Body of pancreas (tissue), 4 donors: ENCODE results near the gene PTPRD. TPM values are rescaled to one million over a fixed set of nuclear protein-coding genes. Genes with fewer than 3 reads are reported as not detected.

Source experiments
- ATAC-seq: fragments of 150-250 bp; one replicate; pipeline ENCODE4 v1.9.1; 2016
- DNase-seq, 4 donors: peaks; one replicate each; pipeline ENCODE4 v3.0.0-alpha.2; 2019
- H3K27ac ChIP-seq, 4 donors: fragments of 200-600 bp; sonication (generic); 1 replicate in 3 of 4; 2 replicates in 1 of 4; pipeline versions ENCODE4 v1.5.1 to v1.6.1; 2016 to 2019; ENCODE audit warnings: mild to moderate bottlenecking in 1 of 4, mixed read lengths in 1 of 4, moderate library complexity in 1 of 4
- H3K27me3 ChIP-seq, 2 donors: fragments of 200-600 bp; sonication (generic); one replicate each; pipeline ENCODE4 v1.6.0; 2016; ENCODE audit warnings: mild to moderate bottlenecking in 1 of 2
- H3K36me3 ChIP-seq, 2 donors: fragments of 200-600 bp; sonication (generic); replicated peaks in 1 of 2; 2 replicates each; pipeline ENCODE4 v1.5.1; 2016; ENCODE audit warnings: low read depth in 2 of 2; ENCODE audit not compliant: insufficient read depth in 1 of 2
- H3K4me1 ChIP-seq: fragments of 200-600 bp; sonication (generic); one replicate; pipeline ENCODE4 v1.6.0; 2016
- H3K4me3 ChIP-seq, 2 donors: fragments of 200-600 bp; sonication (generic); 1 replicate in 1 of 2; 2 replicates in 1 of 2; pipeline ENCODE4 v1.5.1; 2016 to 2019
- H3K9me3 ChIP-seq, 3 donors: fragments of 200-600 bp; sonication (generic); 1 replicate in 2 of 3; 2 replicates in 1 of 3; pipeline ENCODE4 v1.5.1; 2016
- CTCF ChIP-seq, 7 experiments: fragments of 450-650 bp in 4 of 7; fragments of 200-600 bp in 3 of 7; sonication (generic) in 3 of 7; IDR thresholded peaks; one replicate each; pipeline ENCODE4 v1.5.1; 2016 to 2019; ENCODE audit warnings: antibody characterized with exemption in 7 of 7
- POLR2A ChIP-seq, 3 donors: fragments of 450-650 bp; IDR thresholded peaks; one replicate each; pipeline ENCODE4 v1.6.1; 2016; ENCODE audit warnings: antibody characterized with exemption in 3 of 3, mild to moderate bottlenecking in 2 of 3
- WGBS, 2 donors: methylation state at CpG; one replicate each; pipeline ENCODE4 v1.1.5; 2017; 5-methylcytosine and 5-hydroxymethylcytosine counted together
- intact Hi-C: fragments of 100-400 bp; cut with DNase I; formaldehyde crosslinking; loops from one replicate; pipeline ENCODE4 v1.15.1; 2023
- total RNA-seq, 2 donors: library from RNA; depleted of rRNA; stranded (reverse); fragments of >200 nt; gene quantifications; one replicate each; pipeline ENCODE4 v1.1.0, GENCODE V29; 2016

The PTPRD gene
- total RNA-seq, 2 donors from 2014 or later = 4.3 to 4.9 TPM

GRCh38 chr9:8852301-8852864 is 1760.4 kb downstream of the PTPRD start:
- no peak overlapping the region for H3K4me3 ChIP-seq
- H3K9me3 ChIP-seq = no peaks in the 10 kb centered on the region
- TF ChIP-seq CTCF (IDR thresholded peaks at IDR 0.05) (no peak), POLR2A (IDR thresholded peaks at IDR 0.05) (no peak)
- H3K36me3 ChIP-seq = no peaks in the 10 kb centered on the region
- intact Hi-C loops = no loop called here
- 56% methylated on average over 4 of the region's 4 CpGs for WGBS, 2 donors
- peaks cover 0 to 4% of the 10 kb centered on the region in 2 donors for H3K27me3 ChIP-seq
- ATAC-seq (no peak), DNase-seq (no peak)
- H3K27ac ChIP-seq = no peak overlapping the region
- H3K4me1 ChIP-seq = peaks cover 5% of the 10 kb centered on the region

GRCh38 chr9:8850914-8851313 is 1761.9 kb downstream of the PTPRD start:
- Histone ChIP-seq H3K27ac (no peak overlapping the region), H3K9me3 (no peaks in the 10 kb centered on the region), H3K4me1 (no peaks in the 10 kb centered on the region), H3K27me3 (no peaks in the 10 kb centered on the region), H3K36me3 (no peaks in the 10 kb centered on the region), H3K4me3 (no peak overlapping the region)
- no peak for TF ChIP-seq POLR2A (IDR thresholded peaks at IDR 0.05)
- no peak for TF ChIP-seq CTCF (IDR thresholded peaks at IDR 0.05)
- intact Hi-C loops = no loop called here
- DNase-seq (no peak), ATAC-seq (no peak)

GRCh38 chr9:8845808-8846207 is 1767.0 kb downstream of the PTPRD start:
- ATAC-seq (no peak), DNase-seq (no peak)
- no peaks in the 10 kb centered on the region for H3K36me3 ChIP-seq
- H3K27ac ChIP-seq = no peak overlapping the region
- peaks cover 9% of the 10 kb centered on the region for H3K4me1 ChIP-seq
- no peak overlapping the region for H3K4me3 ChIP-seq
- 33 to 36% methylated on average over 3 of the region's 3 CpGs for WGBS, 2 donors
- TF ChIP-seq CTCF (IDR thresholded peaks at IDR 0.05) (no peak), POLR2A (IDR thresholded peaks at IDR 0.05) (no peak)
- intact Hi-C loops = no loop called here
- H3K9me3 ChIP-seq = no peaks in the 10 kb centered on the region
- no peaks in the 10 kb centered on the region for H3K27me3 ChIP-seq

GRCh38 chr9:8845376-8845775 is 1767.4 kb downstream of the PTPRD start:
- ATAC-seq = peak; percentile 35
- Histone ChIP-seq H3K27ac (no peak overlapping the region), H3K27me3 (no peaks in the 10 kb centered on the region), H3K4me1 (peaks cover 9% of the 10 kb centered on the region), H3K9me3 (no peaks in the 10 kb centered on the region), H3K4me3 (no peak overlapping the region), H3K36me3 (no peaks in the 10 kb centered on the region)
- 10 to 31% methylated on average over 2 of the region's 2 CpGs for WGBS, 2 donors
- peak in 3 of 4 donors; percentile 19 to 55 (median 23) for DNase-seq
- TF ChIP-seq CTCF (IDR thresholded peaks at IDR 0.05) (no peak), POLR2A (IDR thresholded peaks at IDR 0.05) (no peak)
- intact Hi-C loops = no loop called here

- Histone ChIP-seq H3K36me3 (no peaks in the 10 kb centered on the region), H3K9me3 (no peaks in the 10 kb centered on the region), H3K4me3 (no peak overlapping the region), H3K27ac (no peak overlapping the region), H3K4me1 (peaks cover 9% of the 10 kb centered on the region), H3K27me3 (no peaks in the 10 kb centered on the region)
- DNase-seq = no peak
- no peak for ATAC-seq
- no peak for TF ChIP-seq POLR2A (IDR thresholded peaks at IDR 0.05)
- no peak for TF ChIP-seq CTCF (IDR thresholded peaks at IDR 0.05)
- intact Hi-C loops = no loop called here
Observed at GRCh38 chr9:8844549-8844948, 1768.3 kb downstream of the PTPRD start.
